ENCODE measurements around the gene PRPF18.

Gene PRPF18

DNA sequence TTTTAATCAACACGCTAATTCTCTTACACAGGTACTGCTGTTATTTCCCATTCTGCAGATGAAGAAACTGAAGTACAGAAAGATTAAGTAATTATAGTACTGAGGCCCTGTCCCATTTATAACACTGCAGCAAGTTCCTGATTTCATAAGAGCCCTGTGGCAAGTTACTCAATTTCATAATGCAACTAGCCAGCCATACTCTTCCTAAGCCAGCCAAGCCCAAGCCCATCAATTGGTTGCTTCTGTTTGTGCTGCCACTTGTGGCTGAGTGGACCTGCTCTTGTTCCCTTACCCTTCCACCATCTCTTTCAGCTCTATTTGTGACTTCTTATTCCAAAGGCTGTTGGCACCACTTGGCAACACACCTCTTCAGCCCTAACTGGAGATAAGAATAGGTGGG is 19.7 kb upstream of the PRPF18 start:
- TF ChIP-seq BACH2 (CRISPR knock-in tag; IDR thresholded peaks at IDR 0.05; ENCODE audit: borderline replicate concordance) (no peak), ZC3H10 (CRISPR knock-in tag; IDR thresholded peaks at IDR 0.05) (no peak), TCF4 (CRISPR knock-in tag; IDR thresholded peaks at IDR 0.05; ENCODE audit: borderline replicate concordance) (no peak), ISL1 (CRISPR knock-in tag; IDR thresholded peaks at IDR 0.05) (no peak), ZNF565 (CRISPR knock-in tag; conservative IDR thresholded peaks at IDR 0.05; ENCODE audit: low read depth) (no peak), PPARA (CRISPR knock-in tag; IDR thresholded peaks at IDR 0.05; ENCODE audit: borderline replicate concordance) (no peak), ZFP3 (CRISPR knock-in tag; IDR thresholded peaks at IDR 0.05) (no peak), ZFP30 (CRISPR knock-in tag; IDR thresholded peaks at IDR 0.05) (no peak), ZNF8 (CRISPR knock-in tag; IDR thresholded peaks at IDR 0.05) (no peak), ZNF70 (CRISPR knock-in tag; IDR thresholded peaks at IDR 0.05) (no peak), SNAI2 (CRISPR knock-in tag; IDR thresholded peaks at IDR 0.05) (no peak), CSDC2 (CRISPR knock-in tag; IDR thresholded peaks at IDR 0.05) (no peak), ESRRG (CRISPR knock-in tag; IDR thresholded peaks at IDR 0.05) (no peak), ARNTL (CRISPR knock-in tag; IDR thresholded peaks at IDR 0.05; ENCODE audit: borderline replicate concordance, low read depth) (no peak), OSR1 (CRISPR knock-in tag; IDR thresholded peaks at IDR 0.05) (no peak)
- TF ChIP-seq, protein P1, sequence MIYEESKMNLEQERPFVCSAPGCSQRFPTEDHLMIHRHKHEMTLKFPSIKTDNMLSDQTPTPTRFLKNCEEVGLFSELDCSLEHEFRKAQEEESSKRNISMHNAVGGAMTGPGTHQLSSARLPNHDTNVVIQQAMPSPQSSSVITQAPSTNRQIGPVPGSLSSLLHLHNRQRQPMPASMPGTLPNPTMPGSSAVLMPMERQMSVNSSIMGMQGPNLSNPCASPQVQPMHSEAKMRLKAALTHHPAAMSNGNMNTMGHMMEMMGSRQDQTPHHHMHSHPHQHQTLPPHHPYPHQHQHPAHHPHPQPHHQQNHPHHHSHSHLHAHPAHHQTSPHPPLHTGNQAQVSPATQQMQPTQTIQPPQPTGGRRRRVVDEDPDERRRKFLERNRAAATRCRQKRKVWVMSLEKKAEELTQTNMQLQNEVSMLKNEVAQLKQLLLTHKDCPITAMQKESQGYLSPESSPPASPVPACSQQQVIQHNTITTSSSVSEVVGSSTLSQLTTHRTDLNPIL (CRISPR knock-in tag; IDR thresholded peaks at IDR 0.05; ENCODE audit: low read depth) = no peak
- TF ChIP-seq, protein P2, sequence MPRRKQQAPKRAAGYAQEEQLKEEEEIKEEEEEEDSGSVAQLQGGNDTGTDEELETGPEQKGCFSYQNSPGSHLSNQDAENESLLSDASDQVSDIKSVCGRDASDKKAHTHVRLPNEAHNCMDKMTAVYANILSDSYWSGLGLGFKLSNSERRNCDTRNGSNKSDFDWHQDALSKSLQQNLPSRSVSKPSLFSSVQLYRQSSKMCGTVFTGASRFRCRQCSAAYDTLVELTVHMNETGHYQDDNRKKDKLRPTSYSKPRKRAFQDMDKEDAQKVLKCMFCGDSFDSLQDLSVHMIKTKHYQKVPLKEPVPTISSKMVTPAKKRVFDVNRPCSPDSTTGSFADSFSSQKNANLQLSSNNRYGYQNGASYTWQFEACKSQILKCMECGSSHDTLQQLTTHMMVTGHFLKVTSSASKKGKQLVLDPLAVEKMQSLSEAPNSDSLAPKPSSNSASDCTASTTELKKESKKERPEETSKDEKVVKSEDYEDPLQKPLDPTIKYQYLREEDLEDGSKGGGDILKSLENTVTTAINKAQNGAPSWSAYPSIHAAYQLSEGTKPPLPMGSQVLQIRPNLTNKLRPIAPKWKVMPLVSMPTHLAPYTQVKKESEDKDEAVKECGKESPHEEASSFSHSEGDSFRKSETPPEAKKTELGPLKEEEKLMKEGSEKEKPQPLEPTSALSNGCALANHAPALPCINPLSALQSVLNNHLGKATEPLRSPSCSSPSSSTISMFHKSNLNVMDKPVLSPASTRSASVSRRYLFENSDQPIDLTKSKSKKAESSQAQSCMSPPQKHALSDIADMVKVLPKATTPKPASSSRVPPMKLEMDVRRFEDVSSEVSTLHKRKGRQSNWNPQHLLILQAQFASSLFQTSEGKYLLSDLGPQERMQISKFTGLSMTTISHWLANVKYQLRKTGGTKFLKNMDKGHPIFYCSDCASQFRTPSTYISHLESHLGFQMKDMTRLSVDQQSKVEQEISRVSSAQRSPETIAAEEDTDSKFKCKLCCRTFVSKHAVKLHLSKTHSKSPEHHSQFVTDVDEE (CRISPR knock-in tag; IDR thresholded peaks at IDR 0.05) = no peak
- TF ChIP-seq, protein P3, sequence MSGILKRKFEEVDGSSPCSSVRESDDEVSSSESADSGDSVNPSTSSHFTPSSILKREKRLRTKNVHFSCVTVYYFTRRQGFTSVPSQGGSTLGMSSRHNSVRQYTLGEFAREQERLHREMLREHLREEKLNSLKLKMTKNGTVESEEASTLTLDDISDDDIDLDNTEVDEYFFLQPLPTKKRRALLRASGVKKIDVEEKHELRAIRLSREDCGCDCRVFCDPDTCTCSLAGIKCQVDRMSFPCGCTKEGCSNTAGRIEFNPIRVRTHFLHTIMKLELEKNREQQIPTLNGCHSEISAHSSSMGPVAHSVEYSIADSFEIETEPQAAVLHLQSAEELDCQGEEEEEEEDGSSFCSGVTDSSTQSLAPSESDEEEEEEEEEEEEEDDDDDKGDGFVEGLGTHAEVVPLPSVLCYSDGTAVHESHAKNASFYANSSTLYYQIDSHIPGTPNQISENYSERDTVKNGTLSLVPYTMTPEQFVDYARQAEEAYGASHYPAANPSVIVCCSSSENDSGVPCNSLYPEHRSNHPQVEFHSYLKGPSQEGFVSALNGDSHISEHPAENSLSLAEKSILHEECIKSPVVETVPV (CRISPR knock-in tag; IDR thresholded peaks at IDR 0.05) = no peak
- no peak for ATAC-seq

DNA sequence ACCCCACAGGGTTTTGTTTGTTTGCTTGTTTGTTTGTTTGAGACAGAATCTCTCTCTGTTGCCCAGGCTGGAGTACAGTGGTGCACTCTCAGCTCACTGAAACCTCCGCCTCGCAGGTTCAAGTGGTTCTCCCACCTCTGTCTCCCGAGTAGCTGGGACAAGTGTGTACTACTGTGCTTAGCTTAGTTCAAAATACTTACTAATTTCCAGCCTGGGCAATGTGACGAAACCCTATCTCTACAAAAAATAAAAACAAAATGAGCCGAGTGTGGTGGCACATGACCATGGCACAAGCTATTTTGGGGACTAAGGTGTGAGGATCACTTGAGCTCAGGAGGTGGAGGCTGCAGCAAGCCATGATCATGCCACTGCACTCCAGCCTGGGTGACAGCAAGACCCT is 15.2 kb upstream of the PRPF18 start:
- ATAC-seq = no peak
- TF ChIP-seq ZNF565 (CRISPR knock-in tag; conservative IDR thresholded peaks at IDR 0.05; ENCODE audit: low read depth) = no peak
- no peak for TF ChIP-seq ZNF70 (CRISPR knock-in tag; IDR thresholded peaks at IDR 0.05)
- no peak for TF ChIP-seq ESRRG (CRISPR knock-in tag; IDR thresholded peaks at IDR 0.05)
- TF ChIP-seq BACH2 (CRISPR knock-in tag; IDR thresholded peaks at IDR 0.05; ENCODE audit: borderline replicate concordance) = no peak
- no peak for TF ChIP-seq ZFP3 (CRISPR knock-in tag; IDR thresholded peaks at IDR 0.05)
- TF ChIP-seq GLIS3 (CRISPR knock-in tag; IDR thresholded peaks at IDR 0.05) = no peak
- no peak for TF ChIP-seq ISL1 (CRISPR knock-in tag; IDR thresholded peaks at IDR 0.05)
- no peak for TF ChIP-seq RARB (CRISPR knock-in tag; IDR thresholded peaks at IDR 0.05)
- TF ChIP-seq, protein P4, sequence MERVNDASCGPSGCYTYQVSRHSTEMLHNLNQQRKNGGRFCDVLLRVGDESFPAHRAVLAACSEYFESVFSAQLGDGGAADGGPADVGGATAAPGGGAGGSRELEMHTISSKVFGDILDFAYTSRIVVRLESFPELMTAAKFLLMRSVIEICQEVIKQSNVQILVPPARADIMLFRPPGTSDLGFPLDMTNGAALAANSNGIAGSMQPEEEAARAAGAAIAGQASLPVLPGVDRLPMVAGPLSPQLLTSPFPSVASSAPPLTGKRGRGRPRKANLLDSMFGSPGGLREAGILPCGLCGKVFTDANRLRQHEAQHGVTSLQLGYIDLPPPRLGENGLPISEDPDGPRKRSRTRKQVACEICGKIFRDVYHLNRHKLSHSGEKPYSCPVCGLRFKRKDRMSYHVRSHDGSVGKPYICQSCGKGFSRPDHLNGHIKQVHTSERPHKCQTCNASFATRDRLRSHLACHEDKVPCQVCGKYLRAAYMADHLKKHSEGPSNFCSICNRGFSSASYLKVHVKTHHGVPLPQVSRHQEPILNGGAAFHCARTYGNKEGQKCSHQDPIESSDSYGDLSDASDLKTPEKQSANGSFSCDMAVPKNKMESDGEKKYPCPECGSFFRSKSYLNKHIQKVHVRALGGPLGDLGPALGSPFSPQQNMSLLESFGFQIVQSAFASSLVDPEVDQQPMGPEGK (CRISPR knock-in tag; IDR thresholded peaks at IDR 0.05; ENCODE audit: borderline replicate concordance) = no peak
- TF ChIP-seq OSR1 (CRISPR knock-in tag; IDR thresholded peaks at IDR 0.05) = no peak
- TF ChIP-seq TCF4 (CRISPR knock-in tag; IDR thresholded peaks at IDR 0.05; ENCODE audit: borderline replicate concordance) = no peak
- TF ChIP-seq, protein P1 (CRISPR knock-in tag; IDR thresholded peaks at IDR 0.05; ENCODE audit: low read depth) = no peak
- TF ChIP-seq, protein P3 (CRISPR knock-in tag; IDR thresholded peaks at IDR 0.05) = no peak
- TF ChIP-seq ZFP30 (CRISPR knock-in tag; IDR thresholded peaks at IDR 0.05) = no peak
- TF ChIP-seq ARNTL (CRISPR knock-in tag; IDR thresholded peaks at IDR 0.05; ENCODE audit: borderline replicate concordance, low read depth) = no peak
- TF ChIP-seq, protein P2 (CRISPR knock-in tag; IDR thresholded peaks at IDR 0.05) = no peak

Measured in SK-N-SH treated with all-trans-retinoic acid at 6 μM for 48 hours (cell line).